Ascending aorta (tissue), 2 donors: Measurements from ENCODE around the gene RFESD. TPM values are rescaled to one million over a fixed set of nuclear protein-coding genes. Genes with fewer than 3 reads are reported as not detected.
A peak's percentile ranks its signal among the peaks of the same experiment; 100 is the strongest.

ENCODE experiments used
- DNase-seq, 2 donors: peaks; one replicate each; pipeline ENCODE4 v3.0.0-alpha.2; 2019; ENCODE audit warnings: low spot score in 2 of 2
- H3K27ac ChIP-seq, 2 donors: fragments of 200-600 bp; sonication (generic); one replicate each; pipeline ENCODE4 v1.5.1; 2016 to 2017; ENCODE audit warnings: mild to moderate bottlenecking in 1 of 2
- H3K27me3 ChIP-seq: fragments of 200-600 bp; sonication (generic); one replicate; pipeline ENCODE4 v1.5.1; 2017
- H3K36me3 ChIP-seq, 2 donors: fragments of 200-600 bp; sonication (generic); one replicate each; pipeline ENCODE4 v1.5.1; 2016
- H3K4me1 ChIP-seq, 2 donors: fragments of 200-600 bp; sonication (generic); one replicate each; pipeline ENCODE4 v1.5.1; 2016 to 2017; ENCODE audit warnings: mild to moderate bottlenecking in 1 of 2
- H3K4me3 ChIP-seq, 2 donors: fragments of 200-600 bp; sonication (generic); one replicate each; pipeline ENCODE4 v1.5.1; 2016 to 2017; ENCODE audit warnings: mild to moderate bottlenecking in 1 of 2
- H3K9me3 ChIP-seq, 2 donors: fragments of 200-600 bp; sonication (generic); one replicate each; pipeline ENCODE4 v1.5.1; 2016
- CTCF ChIP-seq, 3 experiments: fragments of 200-600 bp in 2 of 3; fragments of 450-650 bp in 1 of 3; sonication (generic) in 2 of 3; IDR thresholded peaks; one replicate each; pipeline ENCODE4 v1.5.1; 2016 to 2019; ENCODE audit warnings: antibody characterized with exemption in 3 of 3, mild to moderate bottlenecking in 1 of 3, moderate library complexity in 1 of 3
- intact Hi-C: fragments of 100-400 bp; cut with DNase I; formaldehyde crosslinking; loops from one replicate; pipeline ENCODE4 v1.15.1; 2023
- total RNA-seq: library from RNA; depleted of rRNA; stranded (reverse); fragments of >200 nt; gene quantifications from one replicate; pipeline ENCODE4 v1.1.0, GENCODE V29; 2016

The RFESD gene
- total RNA-seq, 1 donor from 2014 or later, result not detected

DNA sequence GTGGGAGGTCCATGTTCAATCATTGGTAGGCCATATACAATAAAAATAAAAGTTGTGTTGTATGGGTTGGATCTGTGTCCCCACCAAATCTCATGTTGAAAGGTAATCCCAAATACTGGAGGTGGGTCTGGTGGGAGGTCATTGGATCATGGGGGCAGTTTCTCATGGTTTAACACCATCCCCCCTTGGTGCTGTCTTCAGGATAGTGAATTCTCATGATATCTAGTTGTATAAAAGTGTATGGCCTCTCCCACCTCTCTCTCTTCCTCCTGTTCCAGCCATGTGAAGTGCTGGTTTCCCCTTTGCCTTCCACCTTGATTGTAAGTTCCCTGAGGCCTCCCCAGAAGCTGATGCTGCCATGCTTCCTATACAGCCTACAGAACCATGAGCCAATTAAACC lies 21.1 kb downstream of the RFESD start:
- Histone ChIP-seq H3K27ac (no peak overlapping the region), H3K4me1 (no peaks in the 10 kb centered on the region), H3K9me3 (no peaks in the 10 kb centered on the region), H3K36me3 (no peaks in the 10 kb centered on the region), H3K27me3 (no peaks in the 10 kb centered on the region), H3K4me3 (no peak overlapping the region)
- no peak for DNase-seq
- TF ChIP-seq CTCF (IDR thresholded peaks at IDR 0.05), result no peak
- intact Hi-C loops, result no loop called here

GRCh38 chr5:95668216-95668615 lies 21.6 kb downstream of the RFESD start:
- TF ChIP-seq CTCF (IDR thresholded peaks at IDR 0.05), result no peak
- H3K4me3 ChIP-seq, result no peak overlapping the region
- no peak for DNase-seq
- intact Hi-C loops, result no loop called here
- H3K27ac ChIP-seq, result no peak overlapping the region
- no peaks in the 10 kb centered on the region for H3K4me1 ChIP-seq
- no peaks in the 10 kb centered on the region for H3K36me3 ChIP-seq
- no peaks in the 10 kb centered on the region for H3K27me3 ChIP-seq
- no peaks in the 10 kb centered on the region for H3K9me3 ChIP-seq

GRCh38 chr5:95668728-95669127 lies 22.2 kb downstream of the RFESD start:
- no peak for DNase-seq
- no peaks in the 10 kb centered on the region for H3K36me3 ChIP-seq
- intact Hi-C loops, result no loop called here
- H3K4me1 ChIP-seq, result no peaks in the 10 kb centered on the region
- TF ChIP-seq CTCF (IDR thresholded peaks at IDR 0.05), result no peak
- no peak overlapping the region for H3K27ac ChIP-seq
- H3K4me3 ChIP-seq, result no peak overlapping the region
- H3K9me3 ChIP-seq, result no peaks in the 10 kb centered on the region
- no peaks in the 10 kb centered on the region for H3K27me3 ChIP-seq

- DNase-seq, result peak in 1 of 2 donors; percentile 68
- intact Hi-C loops, result no loop called here
Observed at GRCh38 chr5:95669540-95669939, 23.0 kb downstream of the RFESD start.

DNA sequence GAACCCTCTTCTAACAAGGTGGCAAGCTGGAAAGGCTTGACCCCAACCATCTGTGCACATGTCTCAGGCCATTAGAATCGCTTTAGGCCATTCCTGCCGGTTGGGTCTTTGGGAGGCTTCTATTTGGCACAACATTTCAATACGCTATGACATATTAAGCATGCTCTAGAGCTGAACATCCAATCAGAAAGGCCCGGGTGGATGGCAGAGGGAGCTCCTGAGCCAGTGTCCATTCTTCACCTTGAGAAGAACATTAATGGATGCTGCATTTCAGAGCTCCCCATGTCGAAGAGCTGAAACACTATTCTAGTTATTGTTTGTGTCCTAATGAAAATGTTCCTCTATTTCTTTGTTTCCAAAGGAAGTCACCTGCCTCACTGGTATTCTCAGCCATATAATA lies 23.4 kb downstream of the RFESD start:
- intact Hi-C loops, result no loop called here
- Histone ChIP-seq H3K9me3 (no peaks in the 10 kb centered on the region), H3K27ac (no peak overlapping the region), H3K27me3 (no peaks in the 10 kb centered on the region), H3K4me3 (no peak overlapping the region), H3K36me3 (no peaks in the 10 kb centered on the region), H3K4me1 (no peaks in the 10 kb centered on the region)
- no peak for DNase-seq
- no peak for TF ChIP-seq CTCF (IDR thresholded peaks at IDR 0.05)

More at GRCh38 chr5:95669540-95669939, 23.0 kb downstream of the RFESD start:
- no peaks in the 10 kb centered on the region for H3K4me1 ChIP-seq
- H3K27ac ChIP-seq, result no peak overlapping the region
- no peak overlapping the region for H3K4me3 ChIP-seq
- no peak for TF ChIP-seq CTCF (IDR thresholded peaks at IDR 0.05)
- no peaks in the 10 kb centered on the region for H3K27me3 ChIP-seq
- H3K36me3 ChIP-seq, result no peaks in the 10 kb centered on the region
- H3K9me3 ChIP-seq, result no peaks in the 10 kb centered on the region

DNA sequence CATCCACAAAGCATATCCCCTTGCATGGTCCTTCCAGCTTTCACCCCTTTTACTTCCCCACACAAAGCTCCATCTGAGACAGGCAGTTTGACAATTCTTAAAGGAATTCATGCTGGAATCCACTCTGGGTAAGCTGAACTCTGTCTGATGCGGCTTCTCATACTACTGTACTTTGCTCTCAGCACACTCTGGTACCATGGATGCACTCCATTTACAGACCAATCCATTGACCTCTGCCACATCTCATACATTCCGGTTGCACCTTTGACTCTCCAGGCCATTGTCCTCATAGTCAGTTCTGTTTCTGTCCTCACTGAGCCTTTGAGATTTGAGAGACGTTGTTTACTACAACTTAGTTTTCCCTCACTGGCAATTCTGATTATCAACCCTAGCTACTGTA lies 24.0 kb downstream of the RFESD start:
- no peak for DNase-seq
- H3K9me3 ChIP-seq, result no peaks in the 10 kb centered on the region
- H3K27ac ChIP-seq, result no peak overlapping the region
- H3K27me3 ChIP-seq, result no peaks in the 10 kb centered on the region
- H3K4me3 ChIP-seq, result no peak overlapping the region
- H3K36me3 ChIP-seq, result no peaks in the 10 kb centered on the region
- H3K4me1 ChIP-seq, result no peaks in the 10 kb centered on the region
- intact Hi-C loops, result no loop called here
- no peak for TF ChIP-seq CTCF (IDR thresholded peaks at IDR 0.05)
